Measurements from ENCODE around the gene CAPN5.

DNA sequence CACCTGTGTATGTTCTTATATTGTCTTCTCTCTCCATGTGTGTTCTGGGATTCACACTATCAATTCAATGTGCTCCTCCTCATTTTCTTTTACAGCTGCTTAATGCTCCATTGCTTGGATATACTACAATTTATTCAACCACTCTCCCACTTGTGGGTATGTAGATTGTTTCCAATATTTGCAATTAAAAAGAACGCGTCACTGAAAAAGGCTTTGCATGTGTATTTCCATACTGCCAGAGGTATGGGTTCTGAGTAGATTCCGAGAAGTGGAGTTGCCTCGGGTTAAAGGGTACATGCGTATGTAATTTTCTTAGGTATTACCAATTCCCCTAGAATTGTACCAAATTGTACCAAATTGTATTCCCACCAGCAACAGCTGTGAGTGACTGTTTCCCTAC lies 7.0 kb upstream of the CAPN5 start:
- TF ChIP-seq, protein P1, sequence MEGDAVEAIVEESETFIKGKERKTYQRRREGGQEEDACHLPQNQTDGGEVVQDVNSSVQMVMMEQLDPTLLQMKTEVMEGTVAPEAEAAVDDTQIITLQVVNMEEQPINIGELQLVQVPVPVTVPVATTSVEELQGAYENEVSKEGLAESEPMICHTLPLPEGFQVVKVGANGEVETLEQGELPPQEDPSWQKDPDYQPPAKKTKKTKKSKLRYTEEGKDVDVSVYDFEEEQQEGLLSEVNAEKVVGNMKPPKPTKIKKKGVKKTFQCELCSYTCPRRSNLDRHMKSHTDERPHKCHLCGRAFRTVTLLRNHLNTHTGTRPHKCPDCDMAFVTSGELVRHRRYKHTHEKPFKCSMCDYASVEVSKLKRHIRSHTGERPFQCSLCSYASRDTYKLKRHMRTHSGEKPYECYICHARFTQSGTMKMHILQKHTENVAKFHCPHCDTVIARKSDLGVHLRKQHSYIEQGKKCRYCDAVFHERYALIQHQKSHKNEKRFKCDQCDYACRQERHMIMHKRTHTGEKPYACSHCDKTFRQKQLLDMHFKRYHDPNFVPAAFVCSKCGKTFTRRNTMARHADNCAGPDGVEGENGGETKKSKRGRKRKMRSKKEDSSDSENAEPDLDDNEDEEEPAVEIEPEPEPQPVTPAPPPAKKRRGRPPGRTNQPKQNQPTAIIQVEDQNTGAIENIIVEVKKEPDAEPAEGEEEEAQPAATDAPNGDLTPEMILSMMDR (IDR thresholded peaks at IDR 0.05; ENCODE audit: low read depth, low read length, poor library complexity, severe bottlenecking): no peak
- TF ChIP-seq EZH2phosphoT487 (IDR thresholded peaks at IDR 0.05; ENCODE audit: borderline replicate concordance, low read length): no peak
